PC-9 (cell line): ENCODE results near the gene TENT4A.

Experiments
- CTCF ChIP-seq: fragments of 200-600 bp; sonication (generic); conservative IDR thresholded peaks from 2 replicates; pipeline ENCODE4 v1.6.1; 2017; ENCODE audit warnings: mixed run types, antibody characterized with exemption, mild to moderate bottlenecking, moderate library complexity
- EZH2 ChIP-seq: fragments of 200-600 bp; sonication (generic); IDR thresholded peaks from 2 replicates; pipeline ENCODE4 v1.8.0; 2017; ENCODE audit warnings: antibody characterized with exemption, low read depth

GRCh38 chr5:6765612-6766525 is 52.6 kb downstream of the TENT4A start:
- peak; percentile 99 for TF ChIP-seq CTCF
- TF ChIP-seq EZH2: no peak
